ENCODE measurements around the gene DCAF8.

DNA sequence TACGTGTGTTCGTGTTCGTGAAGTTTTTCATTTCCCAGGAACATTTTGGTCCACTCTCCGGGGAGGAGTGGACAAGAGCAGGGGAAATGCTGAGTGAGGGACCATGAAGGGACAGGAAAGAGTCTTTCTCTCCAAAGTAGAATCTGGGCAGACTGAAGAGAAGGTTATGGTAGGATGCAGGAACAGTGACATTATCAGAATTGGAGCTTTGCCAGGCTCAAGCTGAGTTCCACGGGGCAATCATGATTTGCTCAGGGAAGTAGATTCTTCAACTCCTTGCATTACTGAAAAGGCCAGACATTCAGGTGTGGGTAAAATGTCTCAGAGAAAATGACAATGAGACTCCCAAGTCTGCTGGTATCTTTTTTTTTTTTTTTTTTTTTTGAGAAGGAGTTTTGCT, 94.3 kb downstream of the DCAF8 start:
- TF ChIP-seq, protein P1, sequence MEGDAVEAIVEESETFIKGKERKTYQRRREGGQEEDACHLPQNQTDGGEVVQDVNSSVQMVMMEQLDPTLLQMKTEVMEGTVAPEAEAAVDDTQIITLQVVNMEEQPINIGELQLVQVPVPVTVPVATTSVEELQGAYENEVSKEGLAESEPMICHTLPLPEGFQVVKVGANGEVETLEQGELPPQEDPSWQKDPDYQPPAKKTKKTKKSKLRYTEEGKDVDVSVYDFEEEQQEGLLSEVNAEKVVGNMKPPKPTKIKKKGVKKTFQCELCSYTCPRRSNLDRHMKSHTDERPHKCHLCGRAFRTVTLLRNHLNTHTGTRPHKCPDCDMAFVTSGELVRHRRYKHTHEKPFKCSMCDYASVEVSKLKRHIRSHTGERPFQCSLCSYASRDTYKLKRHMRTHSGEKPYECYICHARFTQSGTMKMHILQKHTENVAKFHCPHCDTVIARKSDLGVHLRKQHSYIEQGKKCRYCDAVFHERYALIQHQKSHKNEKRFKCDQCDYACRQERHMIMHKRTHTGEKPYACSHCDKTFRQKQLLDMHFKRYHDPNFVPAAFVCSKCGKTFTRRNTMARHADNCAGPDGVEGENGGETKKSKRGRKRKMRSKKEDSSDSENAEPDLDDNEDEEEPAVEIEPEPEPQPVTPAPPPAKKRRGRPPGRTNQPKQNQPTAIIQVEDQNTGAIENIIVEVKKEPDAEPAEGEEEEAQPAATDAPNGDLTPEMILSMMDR (IDR thresholded peaks at IDR 0.05): no peak
- TF ChIP-seq POLR2A (IDR thresholded peaks at IDR 0.05): no peak
